ENCODE measurements around the gene PPP3CA.

DNA sequence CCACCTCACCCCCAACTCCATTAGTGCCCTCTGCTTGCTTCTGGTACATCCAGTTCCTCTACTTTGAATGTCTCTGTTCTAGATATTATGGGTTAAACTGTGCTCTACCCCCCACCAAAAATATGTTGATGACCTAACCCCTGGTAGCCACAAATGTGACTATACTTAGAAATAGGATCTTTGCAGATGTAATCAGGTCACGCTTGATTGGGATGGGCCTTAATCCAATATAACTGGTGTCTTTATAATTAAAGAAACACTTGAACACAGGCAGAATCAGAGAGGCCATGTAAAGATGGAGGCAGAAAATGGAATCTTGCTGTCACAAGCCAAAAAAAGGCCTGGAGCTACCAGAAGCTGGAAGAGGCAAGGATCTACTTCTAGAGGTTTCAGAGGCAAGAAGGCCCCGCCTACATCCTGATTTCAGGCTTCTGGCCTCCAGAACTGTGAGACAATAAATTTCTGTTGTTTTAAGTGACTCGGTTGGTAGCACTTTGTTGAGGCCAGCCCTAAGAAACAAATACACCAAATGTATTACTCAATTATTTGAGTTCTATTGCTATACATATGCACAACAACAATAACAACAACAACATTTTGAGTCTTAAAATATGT lies 220.0 kb downstream of the PPP3CA start:
- TF ChIP-seq, protein P1, sequence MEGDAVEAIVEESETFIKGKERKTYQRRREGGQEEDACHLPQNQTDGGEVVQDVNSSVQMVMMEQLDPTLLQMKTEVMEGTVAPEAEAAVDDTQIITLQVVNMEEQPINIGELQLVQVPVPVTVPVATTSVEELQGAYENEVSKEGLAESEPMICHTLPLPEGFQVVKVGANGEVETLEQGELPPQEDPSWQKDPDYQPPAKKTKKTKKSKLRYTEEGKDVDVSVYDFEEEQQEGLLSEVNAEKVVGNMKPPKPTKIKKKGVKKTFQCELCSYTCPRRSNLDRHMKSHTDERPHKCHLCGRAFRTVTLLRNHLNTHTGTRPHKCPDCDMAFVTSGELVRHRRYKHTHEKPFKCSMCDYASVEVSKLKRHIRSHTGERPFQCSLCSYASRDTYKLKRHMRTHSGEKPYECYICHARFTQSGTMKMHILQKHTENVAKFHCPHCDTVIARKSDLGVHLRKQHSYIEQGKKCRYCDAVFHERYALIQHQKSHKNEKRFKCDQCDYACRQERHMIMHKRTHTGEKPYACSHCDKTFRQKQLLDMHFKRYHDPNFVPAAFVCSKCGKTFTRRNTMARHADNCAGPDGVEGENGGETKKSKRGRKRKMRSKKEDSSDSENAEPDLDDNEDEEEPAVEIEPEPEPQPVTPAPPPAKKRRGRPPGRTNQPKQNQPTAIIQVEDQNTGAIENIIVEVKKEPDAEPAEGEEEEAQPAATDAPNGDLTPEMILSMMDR (IDR thresholded peaks at IDR 0.05), result no peak
- no peak for TF ChIP-seq POLR2A (IDR thresholded peaks at IDR 0.05)

Data from right lobe of liver (tissue), 4 donors.